HepG2 (cell line): Measurements from ENCODE around the gene APOA1. TPM values are rescaled to one million over a fixed set of nuclear protein-coding genes. Genes with fewer than 3 reads are reported as not detected.

Experiments
- ATM ChIP-seq: fragments of 450-650 bp; IDR thresholded peaks from 2 replicates; pipeline ENCODE4 v1.7.1; 2017; ENCODE audit warnings: mild to moderate bottlenecking, borderline replicate concordance
- ATRX ChIP-seq: sonication (generic); formaldehyde crosslinking; IDR thresholded peaks from 2 replicates; pipeline ENCODE4 v1.4.0; 2020; ENCODE audit warnings: missing genetic modification reagents, borderline replicate concordance
- CHCHD3 ChIP-seq: sonication (generic); formaldehyde crosslinking; IDR thresholded peaks from 2 replicates; pipeline ENCODE4 v1.8.0; 2022; ENCODE audit warnings: mild to moderate bottlenecking, missing genetic modification reagents, moderate library complexity
- CHD4 ChIP-seq: fragments of 200-600 bp; sonication (generic); IDR thresholded peaks from 2 replicates; pipeline ENCODE4 v1.7.0; 2017; ENCODE audit warnings: mild to moderate bottlenecking, low read length, borderline replicate concordance
- ELF4 ChIP-seq: sonication (generic); formaldehyde crosslinking; IDR thresholded peaks from 2 replicates; pipeline ENCODE4 v1.5.0; 2020; ENCODE audit warnings: missing genetic modification reagents, mild to moderate bottlenecking, moderate library complexity, borderline replicate concordance
- ESRRA ChIP-seq: sonication (generic); formaldehyde crosslinking; IDR thresholded peaks from 2 replicates; pipeline ENCODE4 v1.5.1; 2020; ENCODE audit warnings: mild to moderate bottlenecking, low read depth, missing genetic modification reagents
- FOXM1 ChIP-seq: sonication (generic); formaldehyde crosslinking; IDR thresholded peaks from 2 replicates; pipeline ENCODE4 v1.5.0; 2020; ENCODE audit warnings: missing genetic modification reagents
- HMG20A ChIP-seq: IDR thresholded peaks from 2 replicates; pipeline ENCODE4 v1.6.1; 2016; ENCODE audit warnings: borderline replicate concordance
- HNRNPK ChIP-seq: fragments of 200-400 bp; formaldehyde crosslinking; IDR thresholded peaks from 2 replicates; pipeline ENCODE4 v1.6.1; 2018; ENCODE audit warnings: low read length, low read depth, moderate library complexity, mild to moderate bottlenecking; ENCODE audit not compliant: poor library complexity, severe bottlenecking
- KDM4B ChIP-seq: sonication (generic); formaldehyde crosslinking; IDR thresholded peaks from 2 replicates; pipeline ENCODE4 v1.4.0; 2020; ENCODE audit warnings: missing genetic modification reagents
- MTERF4 ChIP-seq: sonication (generic); formaldehyde crosslinking; IDR thresholded peaks from 2 replicates; pipeline ENCODE4 v1.8.0; 2023; ENCODE audit warnings: mild to moderate bottlenecking, missing genetic modification reagents
- RAD21 ChIP-seq: fragments of 450-650 bp; formaldehyde crosslinking; IDR thresholded peaks from 2 replicates; pipeline ENCODE4 v1.5.0; 2020; ENCODE audit warnings: mild to moderate bottlenecking
- SAP130 ChIP-seq: IDR thresholded peaks from 2 replicates; pipeline ENCODE4 v1.6.1; 2016; ENCODE audit warnings: low read depth
- SKIL ChIP-seq: sonication (generic); formaldehyde crosslinking; IDR thresholded peaks from 2 replicates; pipeline ENCODE4 v1.8.0; 2022; ENCODE audit warnings: missing genetic modification reagents, mild to moderate bottlenecking, moderate library complexity, borderline replicate concordance
- ZBTB44 ChIP-seq: sonication (generic); formaldehyde crosslinking; IDR thresholded peaks from 2 replicates; pipeline ENCODE4 v1.4.0; 2020; ENCODE audit warnings: missing genetic modification reagents
- ZFP37 ChIP-seq: sonication (generic); formaldehyde crosslinking; IDR thresholded peaks from 2 replicates; pipeline ENCODE4 v1.4.0; 2020; ENCODE audit warnings: missing genetic modification reagents, borderline replicate concordance
- ZFYVE20 ChIP-seq: sonication (generic); formaldehyde crosslinking; IDR thresholded peaks from 2 replicates; pipeline ENCODE4 v1.8.0; 2023; ENCODE audit warnings: low read depth, mild to moderate bottlenecking, moderate library complexity, missing genetic modification reagents, borderline replicate concordance
- ZNF33A ChIP-seq: sonication (generic); formaldehyde crosslinking; IDR thresholded peaks from 2 replicates; pipeline ENCODE4 v1.5.1; 2020; ENCODE audit warnings: missing genetic modification reagents, mild to moderate bottlenecking, moderate library complexity, borderline replicate concordance
- ZNF639 ChIP-seq: conservative IDR thresholded peaks from 2 replicates; pipeline ENCODE4 v1.6.1; 2018; ENCODE audit warnings: missing genetic modification reagents
- ZNF709 ChIP-seq: sonication (generic); formaldehyde crosslinking; IDR thresholded peaks from 2 replicates; pipeline ENCODE4 v1.5.0; 2020; ENCODE audit warnings: mild to moderate bottlenecking, missing genetic modification reagents
- ZNF788 ChIP-seq: sonication (generic); formaldehyde crosslinking; IDR thresholded peaks from 2 replicates; pipeline ENCODE4 v1.5.0; 2020; ENCODE audit warnings: mild to moderate bottlenecking, missing genetic modification reagents, borderline replicate concordance
- polyA plus RNA-seq, 8 experiments: library from polyadenylated mRNA; depleted of rRNA in 3 of 8; stranded (reverse) in 7 of 8; unstranded in 1 of 8; fragments of >200 nt; fragmentation: Illumina TruSeq in 4 of 8; extraction: Trizol in 4 of 8; gene quantifications; 2 replicates each; pipeline versions ENCODE4 v1.2.1 to v1.2.3, GENCODE V29; 2011 to 2016; ENCODE audit warnings: low read depth in 4 of 8, missing spikeins in 1 of 8, mixed read lengths in 1 of 8; ENCODE audit not compliant: insufficient read depth in 1 of 8
- total RNA-seq, 5 experiments: library from RNA; depleted of rRNA; stranded (reverse); fragments of >200 nt; fragmentation: Illumina TruSeq; extraction: Trizol; gene quantifications; 2 replicates each; pipeline ENCODE4 v1.2.3, GENCODE V29; 2016; ENCODE audit warnings: low read depth in 1 of 5

The APOA1 gene
- total and polyA plus RNA-seq, 2 of the 13 experiments (the other 11 are each of a cell fraction or from before 2014, with no cell fraction given), result 1,973 to 5,485 TPM

- TF ChIP-seq ZNF639 (CRISPR knock-in tag) (peak; percentile 70), ZFP37 (CRISPR knock-in tag) (peak; percentile 85; the same call in 1 of the 2 replicates), SKIL (peak; percentile 97), ZFYVE20 (CRISPR knock-in tag) (no peak), HMG20A (CRISPR knock-in tag) (peak; percentile 98), ZNF788 (CRISPR knock-in tag) (peak; percentile 93; the same call in 1 of the 2 replicates), ELF4 (no peak), HNRNPK (no peak), FOXM1 (CRISPR knock-in tag) (no peak; the same call in 1 of the 2 replicates), ZNF709 (peak; percentile 20; the same call in 1 of the 2 replicates), ESRRA (CRISPR knock-in tag) (peak; percentile 93), ZBTB44 (CRISPR knock-in tag) (0 out of 2 replicates have a peak, but pooled peaks have one; percentile 57), ATM (no peak), RAD21 (CRISPR knock-in tag) (peak; percentile 60; the same call in 1 of the 2 replicates), KDM4B (CRISPR knock-in tag) (peak; percentile 94; the same call in 1 of the 2 replicates), CHD4 (no peak; the same call in 1 of the 2 replicates), ATRX (no peak), CHCHD3 (CRISPR knock-in tag) (no peak), ZNF33A (CRISPR knock-in tag) (peak; percentile 63; the same call in 1 of the 2 replicates), SAP130 (CRISPR knock-in tag) (peak; percentile 96), MTERF4 (CRISPR knock-in tag) (no peak)
These were observed 4.8 kb downstream of the APOA1 start (continued) for GRCh38 chr11:116832350-116833290.
